ENCODE data around the gene KIAA0825. TPM values are rescaled to one million over a fixed set of nuclear protein-coding genes. Genes with fewer than 3 reads are reported as not detected.

KIAA0825 gene
- total RNA-seq, 1 donor: 9.5 TPM

DNA sequence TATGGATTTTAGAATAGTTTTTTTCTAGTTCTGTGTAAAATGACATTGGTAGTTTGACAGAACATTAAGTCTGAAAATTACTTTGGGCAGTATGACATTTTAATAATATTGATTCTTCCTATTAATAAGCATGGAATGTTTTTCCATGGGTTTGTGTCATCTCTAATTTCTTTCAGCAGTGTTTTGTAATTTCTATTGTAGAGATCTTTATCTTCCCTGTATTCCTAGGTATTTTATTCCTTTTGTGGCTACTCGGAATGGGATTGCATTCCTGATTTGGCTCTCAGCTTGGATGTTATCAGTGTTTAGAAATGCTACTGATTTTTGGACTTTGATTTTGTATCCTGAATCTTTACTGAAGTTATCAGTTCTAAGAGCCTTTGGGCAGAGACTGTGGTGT is 420.4 kb downstream of the KIAA0825 start:
- H3K4me3 ChIP-seq (ENCODE audit: low read depth, low read length): no peak overlapping the region
- TF ChIP-seq, protein P1, sequence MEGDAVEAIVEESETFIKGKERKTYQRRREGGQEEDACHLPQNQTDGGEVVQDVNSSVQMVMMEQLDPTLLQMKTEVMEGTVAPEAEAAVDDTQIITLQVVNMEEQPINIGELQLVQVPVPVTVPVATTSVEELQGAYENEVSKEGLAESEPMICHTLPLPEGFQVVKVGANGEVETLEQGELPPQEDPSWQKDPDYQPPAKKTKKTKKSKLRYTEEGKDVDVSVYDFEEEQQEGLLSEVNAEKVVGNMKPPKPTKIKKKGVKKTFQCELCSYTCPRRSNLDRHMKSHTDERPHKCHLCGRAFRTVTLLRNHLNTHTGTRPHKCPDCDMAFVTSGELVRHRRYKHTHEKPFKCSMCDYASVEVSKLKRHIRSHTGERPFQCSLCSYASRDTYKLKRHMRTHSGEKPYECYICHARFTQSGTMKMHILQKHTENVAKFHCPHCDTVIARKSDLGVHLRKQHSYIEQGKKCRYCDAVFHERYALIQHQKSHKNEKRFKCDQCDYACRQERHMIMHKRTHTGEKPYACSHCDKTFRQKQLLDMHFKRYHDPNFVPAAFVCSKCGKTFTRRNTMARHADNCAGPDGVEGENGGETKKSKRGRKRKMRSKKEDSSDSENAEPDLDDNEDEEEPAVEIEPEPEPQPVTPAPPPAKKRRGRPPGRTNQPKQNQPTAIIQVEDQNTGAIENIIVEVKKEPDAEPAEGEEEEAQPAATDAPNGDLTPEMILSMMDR (IDR thresholded peaks at IDR 0.05; ENCODE audit: insufficient read depth, low read depth, low read length): no peak
- no peak for DNase-seq (ENCODE audit: low read depth)

DNA sequence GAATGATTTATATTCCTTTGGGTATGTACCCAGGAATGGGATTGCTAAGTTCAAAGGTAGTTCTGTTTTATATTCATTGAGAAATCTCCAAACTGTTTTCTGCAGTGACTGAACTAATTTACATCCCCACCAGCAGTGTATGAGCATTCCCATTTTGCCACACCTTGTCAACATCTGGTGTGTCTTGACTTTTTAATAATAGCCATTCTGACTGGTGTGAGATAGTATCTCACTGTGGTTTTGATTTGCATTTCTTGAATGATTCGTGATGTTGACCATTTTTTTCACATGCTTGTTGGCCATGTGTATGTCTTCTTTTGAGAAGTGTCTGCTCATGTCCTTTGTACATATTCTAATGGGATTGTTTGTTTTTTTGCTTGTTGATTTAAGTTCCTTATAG is 421.5 kb downstream of the KIAA0825 start:
- TF ChIP-seq, protein P1 (IDR thresholded peaks at IDR 0.05; ENCODE audit: insufficient read depth, low read depth, low read length): no peak
- H3K4me3 ChIP-seq (ENCODE audit: low read depth, low read length): no peak overlapping the region
- peak; percentile 42 for DNase-seq (ENCODE audit: low read depth)

DNA sequence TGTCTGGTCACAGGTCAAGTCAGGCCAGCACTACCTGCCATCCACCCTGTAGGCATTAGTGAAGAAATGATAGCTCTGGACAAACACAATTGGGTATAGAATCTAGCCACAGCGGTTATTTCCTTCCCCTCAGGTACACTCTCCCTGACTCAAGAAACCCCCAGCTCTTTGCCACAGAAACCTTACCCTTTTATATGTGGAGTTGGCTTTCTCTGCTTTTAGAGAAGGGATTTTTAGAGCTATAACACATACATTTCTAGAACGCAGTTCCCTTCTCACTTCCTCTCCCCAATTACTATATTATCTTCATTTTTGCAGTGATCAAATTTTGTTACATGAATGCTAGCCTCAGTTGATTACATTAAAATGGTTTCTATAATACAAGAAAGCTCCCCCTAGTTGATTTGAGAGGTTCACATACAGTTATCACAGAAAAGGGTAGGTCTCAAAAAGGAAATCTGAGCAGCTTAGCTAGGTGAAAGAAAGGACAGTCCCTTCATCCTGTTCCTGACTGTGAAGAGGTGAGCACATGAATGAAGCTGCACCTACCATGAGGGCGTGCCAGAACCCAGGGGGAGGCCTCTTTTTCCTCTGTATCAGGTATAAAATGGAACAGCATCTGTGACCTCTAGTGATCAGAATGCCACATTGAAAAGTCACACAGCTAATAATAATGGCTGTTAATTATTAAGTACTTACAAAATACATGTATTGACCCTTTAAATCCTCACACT is 425.6 kb downstream of the KIAA0825 start:
- no peak overlapping the region for H3K4me3 ChIP-seq (ENCODE audit: low read depth, low read length)
- TF ChIP-seq, protein P1 (IDR thresholded peaks at IDR 0.05; ENCODE audit: insufficient read depth, low read depth, low read length): no peak
- no peak for DNase-seq (ENCODE audit: low read depth)

DNA sequence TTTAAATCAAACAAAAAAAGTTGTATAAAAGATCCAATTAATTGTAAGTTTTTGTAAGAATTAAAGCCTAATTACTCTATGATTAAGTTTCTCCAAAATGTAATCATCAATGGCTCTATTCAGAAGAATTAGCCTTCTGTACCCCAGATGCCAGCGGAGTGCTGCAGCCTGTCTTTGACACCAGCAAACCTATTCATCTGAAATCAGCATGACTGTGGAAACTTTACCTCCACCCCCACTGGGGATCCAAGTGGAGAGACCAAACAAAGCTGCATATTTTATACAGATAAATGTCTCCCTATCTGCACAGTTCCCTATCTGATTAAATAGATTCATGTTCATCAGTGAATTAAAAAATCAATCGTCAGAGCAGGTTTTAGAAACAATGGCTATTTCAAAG is 426.8 kb downstream of the KIAA0825 start:
- no peak overlapping the region for H3K4me3 ChIP-seq (ENCODE audit: low read depth, low read length)
- TF ChIP-seq, protein P1 (IDR thresholded peaks at IDR 0.05; ENCODE audit: insufficient read depth, low read depth, low read length): no peak
- DNase-seq (ENCODE audit: low read depth): no peak

DNA sequence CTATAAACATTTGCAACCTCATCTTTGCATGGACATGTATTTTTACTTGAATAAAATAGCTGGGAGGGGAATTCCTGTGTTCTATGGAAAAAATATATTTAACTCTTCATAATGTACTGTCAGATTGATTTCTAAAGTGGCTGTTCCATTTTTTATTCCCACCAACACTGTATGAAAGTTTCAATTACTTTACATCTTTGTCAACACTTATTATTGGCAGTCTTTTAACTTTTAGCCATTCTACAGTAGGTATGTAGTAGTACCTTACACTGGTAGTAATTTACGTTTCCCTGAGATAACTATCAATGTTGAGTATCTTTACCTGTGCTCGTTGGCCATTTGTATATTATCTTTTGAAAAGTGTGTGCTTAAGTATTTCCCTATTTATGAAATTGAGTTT is 429.7 kb downstream of the KIAA0825 start:
- DNase-seq (ENCODE audit: low read depth): no peak
- H3K4me3 ChIP-seq (ENCODE audit: low read depth, low read length): no peak overlapping the region
- TF ChIP-seq, protein P1 (IDR thresholded peaks at IDR 0.05; ENCODE audit: insufficient read depth, low read depth, low read length): no peak

DNA sequence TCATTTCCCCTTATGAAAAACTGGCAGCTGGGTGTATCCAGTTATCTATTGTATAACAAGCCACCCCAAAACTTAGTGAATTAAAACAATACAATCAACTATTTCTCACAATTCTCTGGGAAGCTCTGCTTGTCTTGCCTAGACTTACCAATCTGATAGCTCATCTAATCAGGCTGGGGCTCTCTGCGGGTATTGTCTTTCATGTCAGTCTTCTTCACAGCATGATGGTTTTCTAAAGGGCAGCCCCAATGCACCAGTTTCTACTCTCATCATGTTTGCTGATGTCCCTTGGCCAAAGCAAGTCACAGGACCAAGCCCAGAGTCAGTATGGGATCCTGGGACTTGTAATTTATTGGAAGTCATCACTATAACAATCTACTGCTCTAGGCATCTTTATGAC is 433.5 kb downstream of the KIAA0825 start:
- no peak overlapping the region for H3K4me3 ChIP-seq (ENCODE audit: low read depth, low read length)
- no peak for DNase-seq (ENCODE audit: low read depth)
- TF ChIP-seq, protein P1 (IDR thresholded peaks at IDR 0.05; ENCODE audit: insufficient read depth, low read depth, low read length): no peak

DNA sequence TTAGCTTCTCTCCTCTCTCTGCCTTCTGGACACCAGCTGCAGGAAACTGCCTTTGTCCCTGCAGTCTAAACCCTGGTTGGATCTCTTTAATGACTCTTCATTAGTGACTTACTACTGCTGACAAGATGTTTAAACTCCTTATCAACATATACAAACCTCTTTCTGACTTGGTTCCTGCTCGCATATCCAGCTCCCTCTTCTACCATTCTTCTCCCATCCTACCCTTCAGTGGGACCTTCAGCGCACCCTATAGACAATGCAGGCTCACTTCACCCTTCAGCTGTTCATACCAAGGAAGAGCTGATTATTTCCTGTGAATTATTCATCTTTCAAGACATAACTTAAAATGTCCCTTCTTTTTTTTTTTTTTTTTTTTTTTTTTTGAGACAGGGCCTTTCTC is 436.5 kb downstream of the KIAA0825 start:
- DNase-seq (ENCODE audit: low read depth): no peak
- TF ChIP-seq, protein P1 (IDR thresholded peaks at IDR 0.05; ENCODE audit: insufficient read depth, low read depth, low read length): peak; percentile 36
- no peak overlapping the region for H3K4me3 ChIP-seq (ENCODE audit: low read depth, low read length)

Measured in fibroblast of villous mesenchyme (primary cell).